Cardiac muscle cell (in vitro differentiated cells and primary cell): ENCODE measurements around the gene KRTAP9-2. TPM values are rescaled to one million over a fixed set of nuclear protein-coding genes. Genes with fewer than 3 reads are reported as not detected.
"Not testable (repeated sequence)": the region's sequence is repeated elsewhere in the genome, so short reads cannot be mapped to it uniquely, and the experiment has no call there.

Experiments
- DNase-seq, 2 donors: peaks; one replicate each; pipeline versions ENCODE4 v3.0.0 to v3.0.0-alpha.2; 2010 to 2017; ENCODE audit warnings: low read depth in 1 of 2, low spot score in 1 of 2
- H3K27ac ChIP-seq: fragments of 200-600 bp; sonication (generic); 2 replicates; pipeline ENCODE4 v1.5.1; 2016
- H3K27me3 ChIP-seq: fragments of 200-600 bp; sonication (generic); 2 replicates; pipeline ENCODE4 v1.6.0; 2016; ENCODE audit warnings: control low read depth
- H3K36me3 ChIP-seq: fragments of 200-600 bp; sonication (generic); 2 replicates; pipeline ENCODE4 v1.5.1; 2016; ENCODE audit warnings: control low read depth
- H3K4me1 ChIP-seq: fragments of 200-600 bp; sonication (generic); 2 replicates; pipeline ENCODE4 v1.8.1; 2017; ENCODE audit warnings: low read depth, mild to moderate bottlenecking, mixed run types
- H3K4me3 ChIP-seq: fragments of 200-600 bp; sonication (generic); 2 replicates; pipeline ENCODE4 v1.5.1; 2016; ENCODE audit warnings: mild to moderate bottlenecking
- H3K9me3 ChIP-seq: fragments of 200-600 bp; sonication (generic); 2 replicates; pipeline ENCODE4 v1.5.1; 2017; ENCODE audit warnings: low read depth, mild to moderate bottlenecking, control low read depth
- polyA plus RNA-seq: library from polyadenylated mRNA; unstranded; fragments of >200 nt; fragmentation: Nextera tagmentation; extraction: Ambion mirVana; gene quantifications from 2 replicates; pipeline ENCODE4 v1.2.1, GENCODE V29; 2016
- total RNA-seq: library from RNA; depleted of rRNA; stranded (reverse); fragments of >200 nt; gene quantifications from 2 replicates; pipeline ENCODE4 v1.2.3, GENCODE V29; 2016
- TF ChIP-seq, protein P1 (sequence below): IDR thresholded peaks from 2 replicates; pipeline ENCODE4 v1.5.1; 2012; ENCODE audit warnings: low read depth, mild to moderate bottlenecking, low read length

Gene KRTAP9-2
- total and polyA plus RNA-seq, 2 experiments from 2014 or later, result not detected

DNA sequence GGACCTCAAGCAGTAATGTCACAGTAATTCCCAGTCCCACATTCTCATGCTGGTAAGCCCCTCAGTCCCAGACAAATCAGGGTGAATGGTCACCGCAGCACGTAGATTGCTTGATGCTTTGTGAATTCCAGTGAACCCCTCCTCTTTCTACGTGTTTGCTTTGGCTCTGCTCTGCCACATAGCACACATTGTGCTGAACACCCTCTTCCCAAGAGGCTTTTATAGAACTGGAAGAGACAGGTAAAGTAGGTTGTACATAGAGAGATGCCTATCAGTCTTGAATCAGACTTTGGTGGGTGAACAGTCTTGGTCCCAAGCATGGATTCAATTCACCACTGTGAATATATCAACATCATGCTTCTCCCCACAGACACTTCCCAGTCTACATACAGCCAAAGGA lies 38.2 kb downstream of the KRTAP9-2 start:
- no peak overlapping the region for H3K27ac ChIP-seq
- H3K36me3 ChIP-seq, result no peaks in the 10 kb centered on the region
- no peaks in the 10 kb centered on the region for H3K4me1 ChIP-seq
- H3K9me3 ChIP-seq, result no peaks in the 10 kb centered on the region
- TF ChIP-seq, protein P1, sequence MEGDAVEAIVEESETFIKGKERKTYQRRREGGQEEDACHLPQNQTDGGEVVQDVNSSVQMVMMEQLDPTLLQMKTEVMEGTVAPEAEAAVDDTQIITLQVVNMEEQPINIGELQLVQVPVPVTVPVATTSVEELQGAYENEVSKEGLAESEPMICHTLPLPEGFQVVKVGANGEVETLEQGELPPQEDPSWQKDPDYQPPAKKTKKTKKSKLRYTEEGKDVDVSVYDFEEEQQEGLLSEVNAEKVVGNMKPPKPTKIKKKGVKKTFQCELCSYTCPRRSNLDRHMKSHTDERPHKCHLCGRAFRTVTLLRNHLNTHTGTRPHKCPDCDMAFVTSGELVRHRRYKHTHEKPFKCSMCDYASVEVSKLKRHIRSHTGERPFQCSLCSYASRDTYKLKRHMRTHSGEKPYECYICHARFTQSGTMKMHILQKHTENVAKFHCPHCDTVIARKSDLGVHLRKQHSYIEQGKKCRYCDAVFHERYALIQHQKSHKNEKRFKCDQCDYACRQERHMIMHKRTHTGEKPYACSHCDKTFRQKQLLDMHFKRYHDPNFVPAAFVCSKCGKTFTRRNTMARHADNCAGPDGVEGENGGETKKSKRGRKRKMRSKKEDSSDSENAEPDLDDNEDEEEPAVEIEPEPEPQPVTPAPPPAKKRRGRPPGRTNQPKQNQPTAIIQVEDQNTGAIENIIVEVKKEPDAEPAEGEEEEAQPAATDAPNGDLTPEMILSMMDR, result no peak
- no peak for DNase-seq
- no peak overlapping the region for H3K4me3 ChIP-seq
- H3K27me3 ChIP-seq, result peaks cover 24% of the 10 kb centered on the region

DNA sequence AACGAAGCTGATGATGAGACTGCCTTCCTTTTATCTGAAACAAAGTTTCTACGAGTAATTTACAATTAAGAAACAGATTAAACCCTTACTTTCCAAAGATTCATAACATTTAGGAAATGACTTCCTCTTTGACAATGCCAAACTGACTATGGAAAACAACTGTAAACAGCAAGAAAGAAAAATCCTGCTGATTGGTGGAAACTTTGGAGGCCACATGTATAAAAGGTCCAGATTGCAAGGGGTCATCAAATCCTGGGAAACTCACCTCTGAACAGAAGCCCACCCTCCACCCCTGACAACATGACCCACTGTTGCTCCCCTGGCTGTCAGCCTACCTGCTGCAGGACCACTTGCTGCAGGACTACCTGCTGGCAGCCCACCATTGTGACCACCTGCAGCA lies 38.6 kb downstream of the KRTAP9-2 start, which contains the start of gene KRTAP9-6:
Gene KRTAP9-6, plus strand, starts transcription at position 301 of the 400 bp plus-strand sequence. Its CDS starts 0 bp downstream, at position 301.
- Histone ChIP-seq H3K4me3 (no peak within 1 kb of the TSS), H3K27ac (no peak within 1 kb of the TSS), H3K9me3 (no peaks in the 10 kb centered on the region), H3K36me3 (no peaks in the 10 kb centered on the region), H3K4me1 (no peaks in the 10 kb centered on the region), H3K27me3 (peaks cover 24% of the 10 kb centered on the region)
- DNase-seq, result no peak
- TF ChIP-seq, protein P1, result no peak

DNA sequence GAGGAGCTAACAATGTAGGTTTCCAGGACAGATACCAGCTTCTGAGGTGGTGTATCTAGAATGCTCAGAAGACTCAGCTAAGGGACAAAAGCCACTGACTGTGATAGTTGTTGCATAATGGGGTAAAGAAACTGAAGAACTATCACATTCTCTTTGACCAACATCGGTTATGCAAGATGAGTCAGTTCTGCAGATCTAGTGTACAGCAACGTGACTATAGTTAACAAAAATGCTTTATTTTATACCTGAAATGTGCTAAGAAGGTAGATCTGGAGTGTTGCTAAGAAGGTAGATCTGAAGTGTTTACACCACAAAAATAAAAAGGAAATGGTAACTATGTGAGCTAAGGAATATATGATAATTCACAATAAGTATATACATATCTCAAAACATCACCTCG lies 41.3 kb downstream of the KRTAP9-2 start:
- Histone ChIP-seq H3K27ac (no peak overlapping the region), H3K4me3 (no peak overlapping the region)

DNA sequence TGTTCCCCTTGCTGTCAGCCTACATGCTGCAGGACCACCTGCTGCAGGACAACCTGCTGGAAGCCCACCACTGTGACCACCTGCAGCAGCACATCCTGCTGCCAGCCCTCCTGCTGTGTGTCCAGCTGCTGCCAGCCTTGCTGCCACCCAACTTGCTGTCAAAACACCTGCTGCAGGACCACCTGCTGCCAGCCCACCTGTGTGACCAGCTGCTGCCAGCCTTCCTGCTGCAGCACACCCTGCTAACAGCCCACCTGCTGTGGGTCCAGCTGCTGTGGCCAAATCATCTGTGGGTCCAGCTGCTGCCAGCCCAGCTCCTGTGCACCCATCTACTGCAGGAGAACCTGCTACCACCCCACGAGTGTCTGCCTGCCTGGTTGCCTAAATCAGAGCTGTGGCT lies 44.9 kb downstream of the KRTAP9-2 start:
- H3K9me3 ChIP-seq, H3K27me3 ChIP-seq, H3K4me1 ChIP-seq, H3K36me3 ChIP-seq, H3K27ac ChIP-seq, H3K4me3 ChIP-seq, DNase-seq: not testable (repeated sequence)

More for the DNA sequence above, 41.3 kb downstream of the KRTAP9-2 start:
- H3K4me1 ChIP-seq, result no peaks in the 10 kb centered on the region
- no peaks in the 10 kb centered on the region for H3K36me3 ChIP-seq
- no peak for DNase-seq
- TF ChIP-seq, protein P1, result no peak
- H3K27me3 ChIP-seq, result peaks cover 21% of the 10 kb centered on the region
- H3K9me3 ChIP-seq, result no peaks in the 10 kb centered on the region

DNA sequence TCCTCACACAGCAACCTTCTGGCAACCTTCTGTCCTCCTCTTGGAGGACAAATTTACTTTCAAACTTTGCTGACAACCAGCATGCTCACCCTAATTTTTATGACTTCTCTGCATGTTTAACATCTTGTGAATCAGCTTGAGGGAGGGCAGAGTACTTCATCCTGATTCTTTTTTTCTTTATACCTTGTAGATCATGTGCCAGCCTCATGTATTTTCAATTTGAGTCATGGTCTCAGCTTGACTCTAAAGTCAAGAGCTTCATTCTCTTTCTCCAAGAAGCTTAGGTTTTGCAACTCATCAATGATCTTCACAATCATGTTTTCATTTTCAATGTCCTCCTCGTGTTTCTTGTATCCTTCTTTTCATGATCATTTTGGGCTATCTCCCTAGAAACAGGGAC lies 45.4 kb downstream of the KRTAP9-2 start:
- no peak for DNase-seq

DNA sequence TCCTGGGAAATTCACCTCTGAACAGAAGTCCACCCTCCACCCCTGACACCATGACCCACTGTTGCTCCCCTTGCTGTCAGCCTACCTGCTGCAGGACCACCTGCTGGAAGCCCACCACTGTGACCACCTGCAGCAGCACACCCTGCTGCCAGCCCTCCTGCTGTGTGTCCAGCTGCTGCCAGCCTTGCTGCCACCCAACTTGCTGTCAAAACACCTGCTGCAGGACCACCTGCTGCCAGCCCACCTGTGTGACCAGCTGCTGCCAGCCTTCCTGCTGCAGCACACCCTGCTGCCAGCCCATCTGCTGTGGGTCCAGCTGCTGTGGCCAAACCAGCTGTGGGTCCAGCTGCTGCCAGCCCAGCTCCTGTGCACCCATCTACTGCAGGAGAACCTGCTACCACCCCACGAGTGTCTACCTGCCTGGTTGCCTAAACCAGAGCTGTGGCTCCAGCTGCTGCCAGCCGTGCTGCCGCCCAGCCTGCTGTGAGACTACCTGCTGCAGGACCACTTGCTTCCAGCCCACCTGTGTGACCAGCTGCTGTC lies 49.3 kb downstream of the KRTAP9-2 start, which contains the start of gene KRTAP9-7:
Gene KRTAP9-7, plus strand, starts transcription at position 51 of the 543 bp plus-strand sequence. Its CDS starts 0 bp downstream, at position 51.
- DNase-seq, H3K27ac ChIP-seq, H3K36me3 ChIP-seq, H3K4me3 ChIP-seq, H3K4me1 ChIP-seq, H3K27me3 ChIP-seq, H3K9me3 ChIP-seq: not testable (repeated sequence)

More for the DNA sequence above, 45.4 kb downstream of the KRTAP9-2 start:
- Histone ChIP-seq H3K4me1 (no peaks in the 10 kb centered on the region), H3K36me3 (no peaks in the 10 kb centered on the region), H3K4me3 (no peak overlapping the region), H3K9me3 (no peaks in the 10 kb centered on the region), H3K27ac (no peak overlapping the region), H3K27me3 (peaks cover 7% of the 10 kb centered on the region)
- TF ChIP-seq, protein P1, result no peak

Other genes with a start within 250 kb of the KRTAP9-2 start
Only the 30 nearest of the 41 such genes appear.
- gene KRTAP2-1, start 179.3 kb upstream of the KRTAP9-2 start, total RNA-seq, result not detected in 2 replicates
- gene KRTAP2-1, start 179.3 kb upstream of the KRTAP9-2 start, polyA plus RNA-seq, result not detected in 2 replicates
- not detected in 2 replicates for gene KRTAP2-2, start 171.4 kb upstream of the KRTAP9-2 start, total RNA-seq
- gene KRTAP2-2, start 171.4 kb upstream of the KRTAP9-2 start, polyA plus RNA-seq, result not detected in 2 replicates
- not detected in 2 replicates for gene KRTAP2-3, start 166.5 kb upstream of the KRTAP9-2 start, total RNA-seq
- not detected in 2 replicates for gene KRTAP2-3, start 166.5 kb upstream of the KRTAP9-2 start, polyA plus RNA-seq
- gene KRTAP2-4, start 160.8 kb upstream of the KRTAP9-2 start, total RNA-seq, result not detected in 2 replicates
- not detected in 2 replicates for gene KRTAP2-4, start 160.8 kb upstream of the KRTAP9-2 start, polyA plus RNA-seq
- gene KRTAP4-7, start 142.5 kb upstream of the KRTAP9-2 start, total RNA-seq, result not detected in 2 replicates
- gene KRTAP4-7, start 142.5 kb upstream of the KRTAP9-2 start, polyA plus RNA-seq, result not detected in 2 replicates
- gene KRTAP4-8, start 128.5 kb upstream of the KRTAP9-2 start, total RNA-seq, result not detected in 2 replicates
- not detected in 2 replicates for gene KRTAP4-8, start 128.5 kb upstream of the KRTAP9-2 start, polyA plus RNA-seq
- gene KRTAP4-16, start 124.4 kb upstream of the KRTAP9-2 start, total RNA-seq, result not detected in 2 replicates
- gene KRTAP4-16, start 124.4 kb upstream of the KRTAP9-2 start, polyA plus RNA-seq, result not detected in 2 replicates
- not detected in 2 replicates for gene KRTAP4-9, start 121.3 kb upstream of the KRTAP9-2 start, total RNA-seq
- gene KRTAP4-9, start 121.3 kb upstream of the KRTAP9-2 start, polyA plus RNA-seq, result not detected in 2 replicates
- not detected in 2 replicates for gene KRTAP4-11, start 108.3 kb upstream of the KRTAP9-2 start, total RNA-seq
- not detected in 2 replicates for gene KRTAP4-11, start 108.3 kb upstream of the KRTAP9-2 start, polyA plus RNA-seq
- not detected in 2 replicates for gene KRTAP4-12, start 102.5 kb upstream of the KRTAP9-2 start, total RNA-seq
- not detected in 2 replicates for gene KRTAP4-12, start 102.5 kb upstream of the KRTAP9-2 start, polyA plus RNA-seq
- gene KRTAP4-6, start 86.1 kb upstream of the KRTAP9-2 start, total RNA-seq, result not detected in 2 replicates
- gene KRTAP4-6, start 86.1 kb upstream of the KRTAP9-2 start, polyA plus RNA-seq, result not detected in 2 replicates
- not detected in 2 replicates for gene KRTAP4-5, start 76.8 kb upstream of the KRTAP9-2 start, total RNA-seq
- gene KRTAP4-5, start 76.8 kb upstream of the KRTAP9-2 start, polyA plus RNA-seq, result not detected in 2 replicates
- not detected in 2 replicates for gene KRTAP4-4, start 65.9 kb upstream of the KRTAP9-2 start, total RNA-seq
- not detected in 2 replicates for gene KRTAP4-4, start 65.9 kb upstream of the KRTAP9-2 start, polyA plus RNA-seq
- not detected in 2 replicates for gene KRTAP4-3, start 58.4 kb upstream of the KRTAP9-2 start, total RNA-seq
- not detected in 2 replicates for gene KRTAP4-3, start 58.4 kb upstream of the KRTAP9-2 start, polyA plus RNA-seq
- not detected in 2 replicates for gene KRTAP4-2, start 48.4 kb upstream of the KRTAP9-2 start, total RNA-seq
- gene KRTAP4-2, start 48.4 kb upstream of the KRTAP9-2 start, polyA plus RNA-seq, result not detected in 2 replicates
- gene KRTAP4-1, start 41.7 kb upstream of the KRTAP9-2 start, total RNA-seq, result not detected in 2 replicates
- not detected in 2 replicates for gene KRTAP4-1, start 41.7 kb upstream of the KRTAP9-2 start, polyA plus RNA-seq
- not detected in 2 replicates for gene KRTAP9-1, start 36.8 kb upstream of the KRTAP9-2 start, total RNA-seq
- gene KRTAP9-1, start 36.8 kb upstream of the KRTAP9-2 start, polyA plus RNA-seq, result not detected in 2 replicates
- not detected in 2 replicates for gene KRTAP9-3, start 5.8 kb downstream of the KRTAP9-2 start, total RNA-seq
- not detected in 2 replicates for gene KRTAP9-3, start 5.8 kb downstream of the KRTAP9-2 start, polyA plus RNA-seq
- not detected in 2 replicates for gene KRTAP9-8, start 11.4 kb downstream of the KRTAP9-2 start, total RNA-seq
- not detected in 2 replicates for gene KRTAP9-8, start 11.4 kb downstream of the KRTAP9-2 start, polyA plus RNA-seq
- not detected in 2 replicates for gene KRTAP9-4, start 23.0 kb downstream of the KRTAP9-2 start, total RNA-seq
- gene KRTAP9-4, start 23.0 kb downstream of the KRTAP9-2 start, polyA plus RNA-seq, result not detected in 2 replicates
- gene KRTAP9-9, start 28.7 kb downstream of the KRTAP9-2 start, total RNA-seq, result not detected in 2 replicates
- gene KRTAP9-9, start 28.7 kb downstream of the KRTAP9-2 start, polyA plus RNA-seq, result not detected in 2 replicates
- gene KRTAP9-6, start 38.7 kb downstream of the KRTAP9-2 start, total RNA-seq, result not detected in 2 replicates
- not detected in 2 replicates for gene KRTAP9-6, start 38.7 kb downstream of the KRTAP9-2 start, polyA plus RNA-seq
- gene KRTAP9-7, start 49.0 kb downstream of the KRTAP9-2 start, total RNA-seq, result not detected in 2 replicates
- gene KRTAP9-7, start 49.0 kb downstream of the KRTAP9-2 start, polyA plus RNA-seq, result not detected in 2 replicates
- gene KRTAP29-1, start 76.2 kb downstream of the KRTAP9-2 start, total RNA-seq, result not detected in 2 replicates
- gene KRTAP29-1, start 76.2 kb downstream of the KRTAP9-2 start, polyA plus RNA-seq, result not detected in 2 replicates
- not detected in 2 replicates for gene KRTAP16-1, start 82.7 kb downstream of the KRTAP9-2 start, total RNA-seq
- not detected in 2 replicates for gene KRTAP16-1, start 82.7 kb downstream of the KRTAP9-2 start, polyA plus RNA-seq
- gene KRTAP17-1, start 89.1 kb downstream of the KRTAP9-2 start, total RNA-seq, result not detected in 2 replicates
- gene KRTAP17-1, start 89.1 kb downstream of the KRTAP9-2 start, polyA plus RNA-seq, result not detected in 2 replicates
- gene KRT33A, start 124.2 kb downstream of the KRTAP9-2 start, total RNA-seq, result not detected in 2 replicates
- not detected in 2 replicates for gene KRT33A, start 124.2 kb downstream of the KRTAP9-2 start, polyA plus RNA-seq
- gene KRT33B, start 143.2 kb downstream of the KRTAP9-2 start, total RNA-seq, result not detected in 2 replicates
- gene KRT33B, start 143.2 kb downstream of the KRTAP9-2 start, polyA plus RNA-seq, result not detected in 2 replicates
- not detected in 2 replicates for gene KRT34, start 155.7 kb downstream of the KRTAP9-2 start, total RNA-seq
- not detected in 2 replicates for gene KRT34, start 155.7 kb downstream of the KRTAP9-2 start, polyA plus RNA-seq
- not detected in 2 replicates for gene KRT31, start 171.0 kb downstream of the KRTAP9-2 start, total RNA-seq
- gene KRT31, start 171.0 kb downstream of the KRTAP9-2 start, polyA plus RNA-seq, result not detected in 2 replicates